Measurements from ENCODE around the gene CACNB2. TPM values are rescaled to one million over a fixed set of nuclear protein-coding genes. Genes with fewer than 3 reads are reported as not detected.

The CACNB2 gene
- polyA plus RNA-seq, 3 donors: 0.58 to 3.4 (median 1.0) TPM

GRCh38 chr10:18252086-18252485 lies 111.9 kb downstream of the CACNB2 start:
- no peak overlapping the region for H3K27ac ChIP-seq (ENCODE audit: low read depth, low read length)
- WGBS, 3 donors: 47 to 86% (median 75%) methylated on average over 7 of the region's 7 CpGs

GRCh38 chr10:18254086-18254485 lies 113.9 kb downstream of the CACNB2 start:
- 55 to 93% (median 92%) methylated on average over 2 of the region's 2 CpGs for WGBS, 3 donors
- H3K27ac ChIP-seq (ENCODE audit: low read depth, low read length): no peak overlapping the region

GRCh38 chr10:18254692-18255091 lies 114.5 kb downstream of the CACNB2 start:
- H3K27ac ChIP-seq (ENCODE audit: low read depth, low read length): no peak overlapping the region

GRCh38 chr10:18260310-18260922 lies 120.2 kb downstream of the CACNB2 start:
- H3K27ac ChIP-seq (ENCODE audit: low read depth, low read length): no peak overlapping the region
- WGBS, 3 donors: 56 to 62% (median 59%) methylated on average over 18 of the region's 18 CpGs

More at GRCh38 chr10:18254692-18255091, 114.5 kb downstream of the CACNB2 start:
- 81 to 87% (median 85%) methylated on average over 4 of the region's 4 CpGs for WGBS, 3 donors

DNA sequence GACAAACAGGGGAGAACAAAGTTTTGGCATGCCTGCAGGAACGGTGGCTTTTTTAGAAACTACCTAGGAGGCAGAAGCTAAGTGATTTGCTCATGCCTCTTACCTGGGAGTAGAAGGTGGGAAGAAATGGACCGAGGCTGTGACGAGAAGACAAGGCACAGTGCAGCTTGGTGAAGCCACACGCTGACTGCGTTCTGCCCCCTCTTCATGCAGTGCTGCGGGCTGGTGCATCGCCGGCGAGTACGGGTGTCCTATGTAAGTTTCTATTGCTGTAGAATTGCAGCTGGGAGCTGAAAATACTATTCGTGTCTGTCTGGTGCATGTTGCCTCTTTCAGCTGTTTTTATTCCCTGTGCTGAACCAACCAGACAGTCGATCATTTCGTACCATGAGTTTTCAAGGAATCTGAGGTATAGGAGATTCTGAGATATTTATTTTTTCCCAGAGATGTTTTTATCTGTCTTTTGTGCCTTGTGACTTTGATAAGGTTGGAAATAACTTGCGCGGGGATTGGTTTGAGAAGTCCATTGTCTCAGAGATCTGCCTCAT lies 120.9 kb downstream of the CACNB2 start:
- no peak overlapping the region for H3K27ac ChIP-seq (ENCODE audit: low read depth, low read length)
- 36 to 77% (median 68%) methylated on average over 15 of the region's 15 CpGs for WGBS, 3 donors

- WGBS, 3 donors: 32 to 80% (median 78%) methylated on average over 5 of the region's 5 CpGs
- no peak overlapping the region for H3K27ac ChIP-seq (ENCODE audit: low read depth, low read length)
These were observed 121.6 kb downstream of the CACNB2 start for GRCh38 chr10:18261768-18262231.

DNA sequence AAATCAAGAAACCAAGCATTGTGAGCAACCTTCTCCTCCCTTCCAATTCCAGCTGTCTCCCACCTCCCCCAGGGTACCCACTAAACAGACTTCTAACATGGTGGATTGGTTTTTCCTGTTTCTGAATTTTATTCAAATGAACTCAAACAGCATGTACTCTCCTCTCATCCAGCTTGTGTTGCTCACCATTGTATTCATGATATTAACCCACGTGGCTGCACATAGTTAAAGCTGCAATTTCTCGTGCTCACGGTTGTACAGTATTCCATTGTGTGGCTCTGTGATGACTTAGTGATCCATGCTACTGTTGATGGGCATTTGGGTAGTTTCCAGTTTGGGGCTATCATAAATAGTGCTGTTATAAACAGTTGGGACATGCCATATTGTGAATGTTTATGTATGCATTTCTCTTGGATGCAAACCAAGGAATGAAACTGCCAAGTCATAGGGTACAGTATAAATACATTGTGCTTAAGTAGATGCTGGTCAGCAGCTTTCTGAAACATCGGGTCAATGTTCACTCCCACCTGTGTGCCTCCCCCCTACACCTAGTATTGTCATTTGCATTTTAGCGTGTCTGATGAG lies 124.3 kb downstream of the CACNB2 start:
- no peak overlapping the region for H3K27ac ChIP-seq (ENCODE audit: low read depth, low read length)
- 67 to 77% (median 74%) methylated on average over 5 of the region's 5 CpGs for WGBS, 3 donors

DNA sequence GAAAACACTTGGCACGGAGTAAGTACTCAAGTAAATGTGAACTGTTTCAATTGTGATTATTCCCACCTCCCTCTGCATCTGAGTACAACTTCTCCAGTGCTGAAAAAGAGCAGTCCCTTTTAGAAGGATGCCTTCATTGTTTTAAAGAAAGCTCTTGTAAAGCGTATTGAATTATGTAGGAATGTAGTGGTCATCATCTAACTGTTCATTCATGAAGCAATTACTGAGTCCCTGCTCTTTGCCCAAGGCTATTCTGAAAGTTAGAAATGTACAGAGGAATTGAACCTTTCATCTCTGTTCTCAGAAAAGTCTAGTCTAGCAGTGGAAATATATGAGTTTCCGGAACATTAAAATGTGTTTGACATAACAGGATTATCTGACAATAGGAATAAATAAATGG lies 127.8 kb downstream of the CACNB2 start:
- 86 to 92% (median 92%) methylated on average over 3 of the region's 3 CpGs for WGBS, 3 donors
- no peak overlapping the region for H3K27ac ChIP-seq (ENCODE audit: low read depth, low read length)

DNA sequence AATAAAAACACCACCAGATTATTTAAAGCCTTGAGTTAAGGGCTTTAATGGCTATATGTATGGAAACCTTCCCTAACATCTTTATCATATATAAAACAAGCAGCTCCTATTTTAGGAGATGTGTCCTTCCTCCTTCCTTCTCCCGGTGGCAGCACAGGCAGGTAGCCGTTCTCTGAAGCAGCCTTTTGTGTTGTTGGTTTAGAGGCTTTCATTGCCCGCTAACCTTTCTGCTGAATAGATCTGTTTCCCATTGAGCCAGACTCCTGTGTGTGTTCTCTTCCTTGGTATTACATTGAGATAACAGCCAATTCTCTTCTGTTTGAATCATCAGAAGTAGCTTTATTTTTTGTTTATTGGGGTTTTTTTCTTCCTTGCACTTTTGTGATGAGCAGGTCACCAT lies 131.3 kb downstream of the CACNB2 start:
- no peak overlapping the region for H3K27ac ChIP-seq (ENCODE audit: low read depth, low read length)
- 73 to 78% (median 73%) methylated on average over 3 of the region's 3 CpGs for WGBS, 3 donors

DNA sequence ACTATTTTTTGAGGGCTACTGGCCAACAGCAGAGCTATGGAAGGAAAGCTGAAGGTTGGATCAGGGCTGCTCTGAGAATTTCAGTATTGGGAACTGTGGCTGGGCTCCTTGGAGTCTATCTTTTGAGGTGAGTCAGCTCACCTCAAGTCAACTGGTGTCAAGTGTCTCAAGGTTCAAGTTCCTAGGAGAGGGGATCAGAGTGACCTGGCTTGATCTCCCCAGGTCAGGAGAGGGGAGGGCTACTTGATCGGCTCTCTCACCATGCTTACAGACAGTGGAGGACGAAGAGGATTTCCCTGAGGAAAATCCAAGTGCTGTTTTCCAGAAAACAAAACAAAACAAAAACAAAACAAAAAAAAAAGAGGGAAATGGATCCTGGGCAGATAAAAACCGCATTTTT lies 132.8 kb downstream of the CACNB2 start:
- H3K27ac ChIP-seq (ENCODE audit: low read depth, low read length): no peak overlapping the region
- WGBS, 3 donors: 74 to 88% (median 81%) methylated on average over 3 of the region's 3 CpGs

DNA sequence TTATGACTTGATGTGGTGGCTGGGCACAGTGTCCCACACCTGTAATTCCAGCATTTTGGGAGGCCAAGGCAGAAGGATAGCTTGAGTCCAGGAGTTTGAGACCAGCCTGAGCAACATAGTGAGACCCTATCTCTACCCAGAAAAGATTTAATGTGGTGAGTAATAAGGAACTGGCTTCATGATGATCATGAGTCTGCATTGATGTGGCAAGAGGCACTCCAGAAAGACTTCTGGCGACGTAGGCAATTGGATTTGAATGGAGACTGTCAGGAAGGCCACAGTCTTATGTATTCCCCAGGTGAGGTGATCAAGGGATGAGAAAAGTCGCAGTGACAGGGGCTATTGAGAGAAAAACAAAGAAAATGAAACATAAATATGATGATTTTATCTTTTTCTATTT lies 138.0 kb downstream of the CACNB2 start:
- WGBS, 3 donors: 75 to 99% (median 76%) methylated on average over 3 of the region's 3 CpGs
- no peak overlapping the region for H3K27ac ChIP-seq (ENCODE audit: low read depth, low read length)

DNA sequence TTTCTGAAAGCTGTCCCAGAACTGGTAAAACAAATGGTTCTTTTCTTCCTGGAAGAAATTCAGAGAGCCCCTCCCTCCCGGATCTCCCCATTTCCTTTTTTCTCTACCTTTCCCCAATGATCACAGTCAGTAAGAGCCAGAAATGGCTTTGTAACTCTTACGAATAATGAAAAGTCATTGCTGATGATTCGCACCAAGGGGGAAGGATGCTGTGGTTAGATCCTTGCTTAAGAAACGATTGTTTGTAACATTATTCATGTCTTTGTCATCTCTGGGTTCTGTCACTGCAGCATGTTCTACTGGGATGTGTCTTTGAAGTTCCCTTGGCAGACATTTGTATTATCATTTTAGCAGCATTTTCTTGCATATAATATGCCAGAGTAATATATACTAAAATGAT lies 138.9 kb downstream of the CACNB2 start:
- 20 to 47% (median 23%) methylated on average over 4 of the region's 4 CpGs for WGBS, 3 donors
- H3K27ac ChIP-seq (ENCODE audit: low read depth, low read length): no peak overlapping the region

DNA sequence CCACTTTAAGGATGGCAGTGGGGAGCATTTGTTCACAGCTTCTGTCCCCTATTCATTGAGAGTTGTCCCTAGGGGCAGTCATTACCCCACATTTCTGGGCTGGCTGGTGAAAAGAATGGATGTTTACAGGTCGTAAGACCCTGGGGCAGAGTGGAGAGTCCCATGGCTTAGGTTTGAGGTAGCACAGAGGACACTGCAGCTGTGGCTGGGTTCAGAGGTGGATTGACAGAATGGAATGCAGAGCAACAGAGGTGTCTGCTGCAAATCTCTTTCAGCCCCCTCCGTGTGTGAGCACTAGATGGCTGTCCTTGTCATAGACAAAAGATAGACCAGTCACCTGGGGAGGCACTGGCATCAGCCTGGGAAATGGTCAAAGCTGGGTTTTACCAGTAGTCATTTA lies 141.9 kb downstream of the CACNB2 start:
- 48 to 70% (median 69%) methylated on average over 2 of the region's 2 CpGs for WGBS, 3 donors
- H3K27ac ChIP-seq (ENCODE audit: low read depth, low read length): no peak overlapping the region

DNA sequence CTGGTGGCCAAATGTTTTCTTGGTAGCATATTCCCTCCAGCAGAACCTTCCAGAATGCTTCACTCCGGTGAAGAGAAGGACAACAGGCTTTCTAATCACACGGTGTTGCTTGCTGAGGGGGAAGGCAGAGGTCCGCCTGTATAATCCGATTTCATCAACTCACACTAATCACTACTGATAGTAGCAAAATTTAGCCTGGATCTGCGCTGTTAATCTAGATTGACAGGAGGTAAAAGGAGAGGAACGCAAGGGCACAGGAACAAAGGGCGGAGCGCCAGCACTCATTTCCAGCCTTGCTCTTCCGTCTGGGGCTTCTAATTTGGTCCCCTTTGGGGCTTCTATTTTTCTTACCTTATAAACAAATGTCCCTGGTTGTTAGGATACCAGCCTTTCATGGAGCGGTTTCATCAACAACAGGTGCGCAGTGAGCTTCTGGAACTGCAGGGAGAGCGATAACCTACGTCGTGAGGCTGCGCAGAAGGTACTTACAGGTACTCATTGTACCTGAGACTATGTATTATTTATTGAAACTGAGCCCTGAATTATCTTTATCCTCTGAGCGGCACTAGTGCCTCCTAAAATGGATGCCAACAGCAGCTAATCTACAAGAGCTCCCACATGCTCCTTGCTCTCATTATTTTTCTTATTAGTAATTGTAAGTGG lies 150.6 kb downstream of the CACNB2 start:
- H3K27ac ChIP-seq (ENCODE audit: low read depth, low read length): no peak overlapping the region

GRCh38 chr10:18293536-18294510 lies 153.6 kb downstream of the CACNB2 start:
- H3K27ac ChIP-seq (ENCODE audit: low read depth, low read length): no peak overlapping the region
- 79 to 85% (median 85%) methylated on average over 9 of the region's 9 CpGs for WGBS, 3 donors

More for the DNA sequence above, 150.6 kb downstream of the CACNB2 start:
- 90 to 94% (median 90%) methylated on average over 16 of the region's 16 CpGs for WGBS, 3 donors

GRCh38 chr10:18294633-18295032 lies 154.4 kb downstream of the CACNB2 start:
- no peak overlapping the region for H3K27ac ChIP-seq (ENCODE audit: low read depth, low read length)

DNA sequence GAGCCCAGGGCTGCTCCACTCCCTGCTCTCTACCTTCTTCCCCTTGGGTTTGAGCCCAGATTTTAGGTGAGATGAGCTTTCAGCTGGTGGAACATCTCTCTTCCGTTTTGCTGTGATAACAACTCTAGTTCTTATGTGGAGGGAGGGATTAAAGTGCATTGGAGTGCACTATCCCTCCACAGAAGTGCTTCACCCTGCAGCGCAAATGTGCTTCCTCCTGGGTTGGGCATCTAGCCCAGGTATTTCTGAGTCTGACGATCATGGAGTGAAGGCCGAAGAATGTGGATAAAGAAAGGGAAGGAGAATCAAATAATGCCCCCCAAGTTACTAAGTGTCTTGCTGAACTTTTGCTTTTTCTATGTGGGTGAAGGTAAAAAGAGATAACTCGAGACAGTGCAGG lies 157.4 kb downstream of the CACNB2 start:
- WGBS, 3 donors: 77 to 88% (median 78%) methylated on average over 5 of the region's 5 CpGs

More at GRCh38 chr10:18294633-18295032, 154.4 kb downstream of the CACNB2 start:
- 69 to 87% (median 83%) methylated on average over 4 of the region's 4 CpGs for WGBS, 3 donors

GRCh38 chr10:18298256-18298655 lies 158.0 kb downstream of the CACNB2 start:
- 89 to 94% (median 92%) methylated on average over 9 of the region's 9 CpGs for WGBS, 3 donors
- H3K27ac ChIP-seq (ENCODE audit: low read depth, low read length): no peak overlapping the region

More for the DNA sequence above, 157.4 kb downstream of the CACNB2 start:
- no peak overlapping the region for H3K27ac ChIP-seq (ENCODE audit: low read depth, low read length)

Data from adipose tissue (tissue), 3 donors.